PC-9 (cell line): ENCODE results near the gene CDK8. TPM values are rescaled to one million over a fixed set of nuclear protein-coding genes. Genes with fewer than 3 reads are reported as not detected.

Experiments used
- BruUV-seq: library from RNA; stranded (reverse); fragments of 400-500 nt; replicated peaks from 2 replicates; lab custom pipeline; 2021; lab: Mats Ljungman, UMichigan
- CTCF ChIA-PET: fragments of 300-600 bp; sonication (Branson Sonifier 250); formaldehyde crosslinking; loops from one replicate; lab custom pipeline; 2022; ENCODE audit warnings: antibody characterized with exemption; lab: Charles Lee
- POLR2A ChIA-PET: fragments of 300-600 bp; sonication (Branson Sonifier 250); formaldehyde crosslinking; loops from one replicate; lab custom pipeline; 2022; ENCODE audit warnings: antibody characterized with exemption; ENCODE audit not compliant: unreplicated experiment; lab: Charles Lee
- DNase-seq, 2 experiments: peaks; one replicate each; pipeline versions ENCODE4 v3.0.0 to v3.0.0-alpha.2; 2015 to 2022; ENCODE audit warnings: mixed read lengths in 1 of 2
- H2AFZ ChIP-seq: fragments of 200-600 bp; sonication (generic); 2 replicates; pipeline ENCODE4 v1.8.1; 2017; ENCODE audit warnings: antibody characterized with exemption
- H3F3A ChIP-seq: fragments of 200-600 bp; sonication (generic); 2 replicates; pipeline ENCODE4 v1.8.1; 2017; ENCODE audit warnings: antibody characterized with exemption, mild to moderate bottlenecking, low read depth; ENCODE audit not compliant: insufficient read depth
- H3K27ac ChIP-seq: fragments of 200-600 bp; sonication (generic); 2 replicates; pipeline ENCODE4 v1.6.1; 2016; ENCODE audit warnings: mixed run types
- H3K27me3 ChIP-seq: fragments of 200-600 bp; sonication (generic); 2 replicates; pipeline ENCODE4 v1.6.1; 2016; ENCODE audit warnings: low read depth, mixed run types; ENCODE audit not compliant: insufficient read depth
- H3K36me3 ChIP-seq: fragments of 200-600 bp; sonication (generic); 2 replicates; pipeline ENCODE4 v1.6.1; 2016; ENCODE audit warnings: low read depth, mixed run types
- H3K4me1 ChIP-seq: fragments of 200-600 bp; sonication (generic); replicated peaks from 2 replicates; pipeline ENCODE4 v1.6.1; 2016; ENCODE audit warnings: mixed run types; ENCODE audit not compliant: insufficient read depth
- H3K4me2 ChIP-seq: fragments of 200-600 bp; sonication (generic); 2 replicates; pipeline ENCODE4 v1.6.1; 2017; ENCODE audit warnings: mixed run types
- H3K4me3 ChIP-seq: fragments of 200-600 bp; sonication (generic); 2 replicates; pipeline ENCODE4 v1.6.1; 2016; ENCODE audit warnings: mixed run types
- H3K79me2 ChIP-seq: fragments of 200-600 bp; sonication (generic); 2 replicates; pipeline ENCODE4 v1.6.1; 2017; ENCODE audit warnings: low read depth, mixed run types
- H3K9me2 ChIP-seq: fragments of 200-600 bp; sonication (generic); 2 replicates; pipeline ENCODE4 v1.8.1; 2017; ENCODE audit warnings: mild to moderate bottlenecking; ENCODE audit not compliant: insufficient read depth
- H3K9me3 ChIP-seq: fragments of 200-600 bp; sonication (generic); 2 replicates; pipeline ENCODE4 v1.8.1; 2016; ENCODE audit warnings: low read depth; ENCODE audit not compliant: insufficient read depth
- H4K20me1 ChIP-seq: fragments of 200-600 bp; sonication (generic); 2 replicates; pipeline ENCODE4 v1.8.1; 2017; ENCODE audit not compliant: insufficient read depth
- CTCF ChIP-seq: fragments of 200-600 bp; sonication (generic); conservative IDR thresholded peaks from 2 replicates; pipeline ENCODE4 v1.6.1; 2017; ENCODE audit warnings: mixed run types, antibody characterized with exemption, mild to moderate bottlenecking, moderate library complexity
- EZH2 ChIP-seq: fragments of 200-600 bp; sonication (generic); IDR thresholded peaks from 2 replicates; pipeline ENCODE4 v1.8.0; 2017; ENCODE audit warnings: antibody characterized with exemption, low read depth
- intact Hi-C: fragments of 100-400 bp; cut with micrococcal nuclease; formaldehyde crosslinking; loops from one replicate; pipeline ENCODE4 v1.10.0; 2022; ENCODE audit not compliant: unreplicated experiment
- total RNA-seq: library from RNA; stranded (reverse); gene quantifications from 2 replicates; pipeline ENCODE4 v1.2.3, GENCODE V29; 2021

The CDK8 gene
- total RNA-seq, 1 experiment from 2014 or later: 14.8 TPM

- ChIA-PET CTCF (no interaction called here), POLR2A (no interaction called here)
- H3K9me2 ChIP-seq: no peaks in the 10 kb centered on the region
- no peaks in the 10 kb centered on the region for H4K20me1 ChIP-seq
- BruUV-seq: no TSS peak
- H2AFZ ChIP-seq: no peak overlapping the region
- no peak overlapping the region for H3K4me2 ChIP-seq
- H3F3A ChIP-seq: no peaks in the 10 kb centered on the region
- H3K36me3 ChIP-seq: no peaks in the 10 kb centered on the region
- no peaks in the 10 kb centered on the region for H3K9me3 ChIP-seq
- intact Hi-C loops: no loop called here
- DNase-seq: no peak
- no peaks in the 10 kb centered on the region for H3K27me3 ChIP-seq
- TF ChIP-seq CTCF (no peak), EZH2 (no peak)
- H3K4me3 ChIP-seq: no peak overlapping the region
- H3K79me2 ChIP-seq: no peaks in the 10 kb centered on the region
- H3K27ac ChIP-seq: no peak overlapping the region
- no peaks in the 10 kb centered on the region for H3K4me1 ChIP-seq
Measured at GRCh38 chr13:26448032-26448431, 194.1 kb downstream of the CDK8 start.

- Histone ChIP-seq H3K4me3 (no peak overlapping the region), H3K4me1 (no peaks in the 10 kb centered on the region), H3K36me3 (no peaks in the 10 kb centered on the region), H2AFZ (no peak overlapping the region), H3K27ac (no peak overlapping the region), H3K79me2 (no peaks in the 10 kb centered on the region), H3K9me2 (no peaks in the 10 kb centered on the region), H3K4me2 (no peak overlapping the region), H4K20me1 (no peaks in the 10 kb centered on the region), H3K27me3 (no peaks in the 10 kb centered on the region), H3F3A (no peaks in the 10 kb centered on the region), H3K9me3 (no peaks in the 10 kb centered on the region)
- ChIA-PET CTCF (no interaction called here), POLR2A (no interaction called here)
- TF ChIP-seq CTCF (no peak), EZH2 (no peak)
- intact Hi-C loops: no loop called here
- no TSS peak for BruUV-seq
- DNase-seq: no peak
Measured at GRCh38 chr13:26449063-26449848, 195.3 kb downstream of the CDK8 start.

Other genes starting within 250 kb of the CDK8 start
- not detected in 2 replicates for gene SHISA2, start 202.1 kb upstream of the CDK8 start, total RNA-seq
- 19.2 and 30.3 TPM in 2 replicates for gene RNF6, start 31.8 kb upstream of the CDK8 start, total RNA-seq